Retina (tissue), 1 donor: ENCODE measurements around the gene KMT2E.
A peak's percentile ranks its signal among the peaks of the same experiment; 100 is the strongest.

Experiments used
- DNase-seq: peaks from one replicate; pipeline ENCODE4 v3.0.0-alpha.2; 2016

KMT2E gene

GRCh38 chr7:105010504-105011130 is 3.4 kb upstream of the KMT2E start:
- DNase-seq, result no peak

DNA sequence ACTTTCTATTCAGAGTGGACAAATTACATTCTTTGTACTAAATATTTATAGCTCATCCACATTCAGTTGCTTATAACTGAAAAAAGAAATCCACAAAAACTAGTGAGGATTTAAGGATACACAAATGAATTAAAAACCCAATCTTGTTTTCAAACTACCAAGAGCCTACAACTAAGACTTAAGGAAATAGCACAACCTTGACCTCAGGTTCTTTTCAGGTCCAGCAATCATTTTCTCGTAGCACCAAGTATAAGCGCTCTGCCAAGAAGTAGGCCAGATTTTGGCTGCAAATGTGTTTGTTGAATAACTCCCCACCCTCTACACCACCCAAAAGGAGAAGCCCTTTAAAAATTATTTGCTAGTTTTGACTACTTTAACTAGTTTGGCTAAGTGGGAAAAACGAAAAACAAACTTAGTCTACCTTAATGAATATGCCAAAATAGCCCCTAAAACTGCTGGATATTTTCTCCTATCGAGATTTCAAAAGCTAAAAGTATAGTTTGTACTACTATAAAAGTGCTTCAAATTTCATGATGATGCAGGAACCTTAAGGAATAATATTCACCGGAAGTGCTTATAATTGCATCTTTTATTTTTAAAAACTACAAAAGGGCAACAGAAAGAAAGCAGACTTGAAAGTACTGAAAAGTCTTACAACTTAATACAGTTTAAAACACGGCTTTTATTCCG is 2.7 kb upstream of the KMT2E start:
- DNase-seq, result peak; percentile 10

DNA sequence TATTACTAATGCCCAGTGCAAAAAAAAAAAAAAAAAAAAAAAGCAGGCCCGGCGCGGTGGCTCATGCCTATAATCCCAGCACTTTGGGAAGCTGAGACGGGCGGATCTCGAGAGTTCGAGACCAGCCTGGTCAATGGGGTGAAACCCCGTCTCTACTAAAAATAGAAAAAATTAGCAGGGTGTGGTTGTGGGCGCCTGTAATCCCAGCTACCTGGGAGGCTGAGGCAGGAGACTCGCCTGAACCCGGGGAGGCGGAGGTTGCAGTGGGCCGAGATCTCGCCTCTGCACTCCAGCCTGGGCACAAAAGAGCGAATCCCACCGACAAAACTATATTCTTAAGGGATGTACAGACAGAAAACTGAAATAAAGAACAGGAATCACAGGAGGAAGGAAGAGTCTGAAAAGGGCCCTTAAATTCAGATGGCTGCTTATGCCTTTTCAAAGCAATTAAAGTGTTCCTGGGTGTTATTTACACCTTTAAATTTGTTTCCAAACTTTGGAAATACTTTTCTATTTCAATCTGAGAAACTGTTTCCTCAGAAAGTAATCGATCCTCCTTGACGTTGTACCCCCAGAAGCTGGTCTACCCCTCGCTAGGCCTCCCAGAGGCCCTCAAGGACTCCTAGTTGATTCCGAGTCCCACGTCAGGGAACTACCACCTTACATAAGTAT is 2.0 kb upstream of the KMT2E start:
- DNase-seq, result peak; percentile 57

DNA sequence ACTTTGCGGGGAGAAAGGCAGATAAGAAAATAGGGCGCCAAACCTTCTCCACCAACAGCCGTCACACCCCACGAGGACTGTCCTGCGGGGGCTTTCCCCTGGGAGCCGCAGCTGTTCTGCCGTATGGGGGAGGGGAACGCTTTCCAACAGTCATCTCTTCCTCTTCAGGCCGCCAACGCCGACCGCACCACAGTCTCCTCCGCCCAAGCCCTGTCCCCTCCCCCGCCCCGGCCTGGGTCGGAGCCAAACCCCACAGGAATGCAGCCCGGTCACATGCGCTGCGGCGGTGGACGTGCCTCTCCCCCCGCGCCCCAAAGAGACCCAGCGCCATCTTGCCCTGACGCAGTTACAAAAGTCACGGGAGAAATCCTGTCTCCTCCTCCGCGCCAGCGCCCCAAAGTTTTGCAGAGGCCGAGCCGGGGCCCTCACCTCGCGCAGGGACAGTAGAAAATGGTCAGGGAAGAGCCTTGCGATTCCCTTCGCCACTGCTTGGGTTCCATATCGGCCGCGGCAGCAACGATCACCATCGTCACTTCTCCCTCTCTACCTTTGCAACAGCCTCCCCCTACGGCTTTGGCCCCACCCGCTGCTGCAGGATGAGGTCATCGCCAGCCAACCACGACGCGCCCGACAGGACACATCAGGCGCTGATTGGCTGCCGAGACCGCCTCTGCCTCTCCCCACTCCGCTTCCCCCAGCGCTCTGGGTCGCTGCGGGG is 1.3 kb upstream of the KMT2E start:
- peak; percentile 100 for DNase-seq

GRCh38 chr7:105013221-105013815 is 687 bp upstream of the KMT2E start:
- peak; percentile 95 for DNase-seq

- DNase-seq, result peak; percentile 89
Measured at GRCh38 chr7:105014693-105015389, 836 bp downstream of the KMT2E start.

- DNase-seq, result peak; percentile 69
Measured at GRCh38 chr7:105015390-105015965, 1.5 kb downstream of the KMT2E start.

DNA sequence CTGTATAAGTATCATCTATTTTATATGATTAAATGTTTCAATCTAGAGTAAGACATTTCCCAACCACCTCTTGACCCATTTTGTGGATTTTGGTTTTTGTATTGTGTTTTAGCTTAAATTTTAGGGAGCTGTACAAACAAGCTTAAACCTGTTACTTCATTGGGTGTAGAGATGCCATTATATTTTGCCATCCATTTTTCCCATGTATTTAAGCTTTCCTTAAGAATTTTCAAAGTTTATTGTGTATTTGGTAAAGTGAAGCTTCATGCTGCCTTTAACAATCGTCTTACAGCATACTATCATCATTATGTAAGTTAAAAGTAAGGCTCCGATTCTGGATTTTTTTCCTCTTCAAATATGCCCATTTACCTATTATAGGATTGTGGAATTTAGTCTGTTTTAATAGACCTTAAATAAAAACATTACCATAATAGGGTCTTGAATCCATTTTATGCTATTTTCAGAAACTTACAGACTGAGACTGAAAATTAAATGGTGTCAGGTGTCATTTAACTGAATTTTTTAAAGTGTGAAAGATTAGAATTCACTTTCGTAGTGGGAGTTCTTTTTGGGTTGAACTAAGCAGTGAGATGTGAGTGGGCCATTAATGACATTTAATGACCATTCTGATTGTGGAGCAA is 2.2 kb downstream of the KMT2E start:
- no peak for DNase-seq

DNA sequence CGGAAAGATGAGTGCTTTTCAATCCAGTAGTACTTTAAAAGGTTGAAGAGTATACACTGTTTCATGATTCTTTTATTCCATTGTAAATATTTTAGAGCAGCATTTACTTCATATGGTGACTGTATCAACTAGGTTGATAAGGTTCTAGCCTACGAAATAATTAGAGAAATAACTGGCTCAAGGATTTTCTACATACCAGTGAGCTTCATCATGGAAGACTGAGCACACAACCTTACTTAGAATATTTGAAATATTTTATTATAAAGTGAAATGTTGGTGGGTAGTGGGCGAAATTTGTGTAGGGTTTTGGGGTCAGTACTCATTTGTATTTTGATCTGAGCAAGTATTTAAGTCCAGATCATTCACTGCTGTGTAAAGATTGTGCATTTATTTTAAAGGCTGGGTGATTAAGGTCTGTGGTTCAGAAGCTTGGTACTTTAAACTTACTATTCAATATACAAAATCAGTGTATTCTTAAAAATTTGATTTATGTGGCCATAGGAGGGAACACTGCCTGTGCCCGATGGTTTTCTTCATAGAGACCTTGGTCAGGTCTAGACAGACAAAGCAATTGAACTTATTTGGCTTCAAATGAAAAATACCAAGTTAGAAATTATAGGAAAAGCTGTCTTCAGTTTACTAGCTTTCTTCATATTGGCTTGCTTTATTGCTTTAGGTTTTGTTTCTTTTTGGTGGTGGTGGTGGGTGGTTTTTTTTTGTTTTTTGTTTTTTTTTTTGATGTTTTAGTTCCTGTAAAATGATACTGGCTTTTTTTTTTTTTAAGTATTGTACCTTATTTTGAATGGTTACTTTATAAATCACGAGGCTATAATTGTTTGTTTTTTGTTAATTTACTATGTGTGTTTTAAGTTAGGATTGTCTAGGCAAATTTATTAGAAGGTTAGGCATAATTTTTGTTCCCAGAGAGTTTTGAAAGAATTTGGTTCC is 3.0 kb downstream of the KMT2E start:
- DNase-seq, result peak; percentile 11

DNA sequence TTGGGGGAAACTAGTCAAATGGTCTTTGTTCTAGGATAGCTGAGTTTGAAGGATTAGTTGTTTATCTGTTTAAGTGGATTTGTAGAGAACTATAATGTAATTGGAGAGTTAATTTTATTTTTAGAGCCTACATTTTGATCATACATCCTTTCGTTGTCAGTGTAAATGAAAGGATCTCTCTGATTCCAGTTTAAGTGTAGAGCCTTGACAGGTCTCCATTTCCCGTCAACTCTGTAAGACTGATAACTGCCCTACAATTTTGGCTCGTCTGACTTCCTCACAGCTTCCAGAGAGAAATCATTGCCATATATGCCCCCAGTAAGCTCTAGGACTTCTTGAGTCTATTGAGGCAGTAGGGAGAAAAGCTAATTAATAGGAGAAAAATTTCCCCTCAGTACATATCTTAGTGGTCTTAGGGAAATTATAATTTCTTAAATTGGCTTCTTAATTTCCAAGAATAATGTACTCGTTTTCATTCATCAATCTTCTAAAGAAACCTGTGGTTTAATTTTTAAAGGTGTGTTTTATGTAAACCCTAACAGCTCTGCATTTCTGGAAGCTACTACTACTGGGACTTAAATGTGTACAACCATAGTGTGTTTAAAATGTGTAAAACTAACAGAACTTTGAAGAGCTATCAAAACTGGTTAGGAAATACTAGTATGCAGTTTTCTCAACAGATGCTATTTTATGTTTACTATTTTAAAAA is 3.8 kb downstream of the KMT2E start:
- no peak for DNase-seq

GRCh38 chr7:105019269-105019668 is 5.3 kb downstream of the KMT2E start:
- no peak for DNase-seq

GRCh38 chr7:105020926-105021325 is 6.9 kb downstream of the KMT2E start:
- DNase-seq, result no peak

DNA sequence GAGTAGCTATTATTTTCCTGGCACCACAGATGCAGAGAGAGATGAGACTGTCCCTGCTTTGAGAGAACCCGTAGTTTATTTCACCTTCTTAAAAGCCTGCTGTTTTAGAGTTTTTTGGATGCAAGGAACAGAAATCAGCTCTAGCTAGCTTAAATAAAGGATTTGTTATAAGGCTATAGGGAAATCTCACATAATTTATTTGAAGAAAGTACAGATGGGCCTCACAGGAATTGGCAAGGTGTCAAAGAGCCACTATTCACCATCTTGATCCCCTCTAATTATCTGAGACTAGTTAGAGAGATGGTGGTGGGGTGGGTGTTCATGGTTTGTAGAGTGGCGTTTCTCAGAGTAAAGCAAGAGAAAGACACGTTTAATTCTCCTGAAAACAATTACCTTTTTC is 7.3 kb downstream of the KMT2E start:
- no peak for DNase-seq

DNA sequence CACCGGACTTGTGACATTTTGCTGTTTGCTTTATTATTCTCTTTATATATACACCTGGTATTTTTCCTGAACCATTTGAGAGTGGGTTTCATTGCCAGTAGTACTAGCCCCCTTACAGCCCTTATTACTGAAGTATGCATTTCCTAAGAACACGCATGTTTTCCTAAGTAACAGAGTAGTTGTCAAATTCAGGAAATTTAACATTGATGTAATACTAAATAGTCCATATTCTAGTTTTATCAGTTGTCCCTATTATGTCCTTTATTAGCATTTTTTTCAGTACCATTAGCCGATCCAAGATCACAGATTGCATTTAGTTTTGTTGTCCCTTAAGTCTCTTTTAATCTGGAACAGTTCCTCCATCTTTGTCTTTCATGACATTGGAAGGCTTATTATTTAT is 8.0 kb downstream of the KMT2E start:
- no peak for DNase-seq

DNA sequence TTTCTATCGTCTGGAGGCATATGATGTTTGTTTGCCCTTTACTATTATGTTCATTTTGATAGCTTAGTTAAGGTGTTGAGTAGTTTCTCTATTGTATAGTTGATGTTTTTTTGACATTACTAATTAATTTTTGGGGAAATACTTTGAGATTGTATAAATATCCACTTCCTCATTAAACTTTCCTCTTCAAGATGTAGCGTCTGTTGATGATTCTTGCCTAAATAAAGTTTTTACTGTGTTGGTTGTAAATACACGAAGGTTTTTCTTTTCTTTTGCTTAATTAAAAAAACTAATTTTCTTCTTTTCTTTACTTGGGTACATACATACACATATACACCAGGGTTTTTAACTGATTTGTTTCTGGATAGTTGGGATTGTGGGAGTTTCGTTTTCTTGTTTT is 8.5 kb downstream of the KMT2E start:
- no peak for DNase-seq

- DNase-seq, result no peak
Measured at GRCh38 chr7:105024734-105025133, 10.7 kb downstream of the KMT2E start.

DNA sequence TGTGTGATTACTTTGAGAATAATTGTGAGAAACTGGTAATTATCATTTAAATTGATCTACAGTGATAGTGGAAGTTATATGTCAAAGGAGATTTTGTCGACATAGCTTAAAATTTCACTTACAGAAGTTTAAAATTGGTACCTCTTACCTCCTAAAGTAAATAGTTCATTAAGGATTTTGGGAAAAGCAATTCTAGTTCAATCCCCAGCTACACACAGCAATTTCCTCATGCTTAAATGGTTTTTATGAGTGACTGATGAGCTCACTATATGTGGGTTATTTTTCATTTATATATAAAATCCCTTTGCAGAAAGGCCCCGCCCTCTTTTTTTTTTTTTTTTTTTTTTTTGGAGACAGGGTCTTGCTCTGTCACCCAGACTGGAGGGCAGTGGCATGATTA is 12.7 kb downstream of the KMT2E start:
- no peak for DNase-seq

GRCh38 chr7:105027176-105027853 is 13.3 kb downstream of the KMT2E start:
- DNase-seq, result no peak

DNA sequence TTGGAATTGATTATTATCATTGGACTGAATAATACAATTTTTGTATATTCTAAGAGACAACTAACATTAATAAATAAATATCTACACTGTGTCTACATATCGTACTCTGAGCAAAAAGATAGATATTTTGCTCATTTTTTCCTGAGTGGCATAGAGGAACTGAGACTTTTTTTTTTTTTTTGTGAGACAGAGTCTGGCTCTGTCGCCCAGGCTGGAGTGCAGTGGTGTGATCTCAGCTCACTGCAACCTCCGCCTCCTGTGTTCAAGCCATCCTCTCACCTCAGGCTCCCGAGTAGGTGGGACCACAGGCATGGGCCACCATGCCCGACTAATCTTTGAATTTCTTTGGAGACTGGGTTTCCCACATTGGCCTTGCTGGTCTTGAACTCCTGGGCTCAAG is 14.0 kb downstream of the KMT2E start:
- DNase-seq, result no peak
